EL (cell line): ENCODE measurements around the gene COL1A1.

Experiments
- DNase-seq: peaks from one replicate; pipeline ENCODE4 v3.0.0-alpha.2; 2016

COL1A1 gene

DNA sequence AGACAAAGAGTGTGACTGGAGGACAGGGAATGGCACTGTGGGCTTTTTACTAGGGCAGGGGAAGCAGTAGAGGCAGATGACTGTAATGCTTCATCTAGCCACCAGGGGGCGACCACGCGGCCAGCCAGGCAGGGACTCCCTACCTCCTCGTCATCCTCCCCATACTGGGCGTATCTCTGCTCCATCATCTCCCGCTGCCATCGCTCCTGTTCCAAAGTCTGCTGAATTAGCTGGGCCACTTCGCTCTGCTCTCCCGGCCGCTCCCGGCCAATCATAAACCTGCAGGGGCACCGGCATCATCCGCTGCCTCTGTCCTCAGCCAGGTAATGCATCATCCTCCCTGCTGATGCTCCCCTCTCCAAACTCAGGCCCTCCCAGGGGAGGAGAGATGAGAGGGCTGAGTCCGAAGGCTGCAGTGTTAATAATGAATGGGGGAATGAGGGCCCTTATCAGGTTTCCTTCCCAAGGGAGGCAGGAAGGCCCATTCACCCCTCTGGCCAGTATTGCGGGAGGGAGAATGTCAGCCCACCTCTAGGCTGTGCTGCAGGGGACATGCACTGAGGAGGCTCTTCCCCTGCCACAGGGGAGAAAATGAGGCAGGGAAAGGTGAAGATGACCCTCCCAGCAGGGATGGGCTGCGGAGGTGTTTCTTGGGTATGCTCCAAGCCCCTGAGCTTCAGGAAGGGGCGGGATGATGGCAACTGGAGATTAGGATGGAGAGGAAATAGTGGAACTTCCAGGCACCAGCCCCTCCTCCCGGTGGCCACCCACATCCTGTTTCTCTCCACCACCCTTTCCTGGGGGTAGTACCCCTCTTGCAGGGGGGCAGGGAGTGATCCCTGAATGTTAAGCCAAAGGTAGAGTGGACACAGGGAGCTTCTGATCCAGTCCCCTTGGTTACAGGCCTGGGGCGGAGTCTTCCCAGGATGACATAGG lies 61.2 kb downstream of the COL1A1 start:
- peak; percentile 69 for DNase-seq

DNA sequence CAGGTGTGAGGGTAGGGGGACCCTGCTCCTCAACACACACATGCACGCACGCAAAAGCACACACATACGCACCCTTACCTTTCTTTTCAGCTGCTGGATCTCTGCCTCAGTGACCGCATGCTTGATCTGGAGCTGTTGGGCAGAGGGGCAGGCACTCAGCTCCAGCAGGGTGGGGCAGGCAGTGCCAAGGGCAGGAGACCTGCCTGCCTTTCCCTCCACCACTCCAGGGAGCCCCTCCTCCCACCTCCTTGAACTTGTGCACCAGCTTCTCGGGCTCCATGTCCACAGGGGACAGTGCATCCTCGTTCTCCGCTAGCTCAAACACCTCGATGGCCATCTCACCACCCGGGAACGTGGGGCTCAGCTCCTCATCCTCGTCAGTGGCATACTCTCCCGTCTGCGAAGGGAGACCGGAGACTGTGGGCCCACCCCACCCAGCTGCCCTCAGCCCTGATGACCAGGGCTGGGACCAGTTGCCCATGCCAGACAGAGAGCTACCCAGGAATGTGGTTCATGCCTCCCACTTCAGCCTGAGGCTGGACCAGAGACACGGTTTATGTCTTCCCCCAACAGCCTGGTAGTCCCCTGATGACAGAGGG lies 62.1 kb downstream of the COL1A1 start:
- DNase-seq: no peak

DNA sequence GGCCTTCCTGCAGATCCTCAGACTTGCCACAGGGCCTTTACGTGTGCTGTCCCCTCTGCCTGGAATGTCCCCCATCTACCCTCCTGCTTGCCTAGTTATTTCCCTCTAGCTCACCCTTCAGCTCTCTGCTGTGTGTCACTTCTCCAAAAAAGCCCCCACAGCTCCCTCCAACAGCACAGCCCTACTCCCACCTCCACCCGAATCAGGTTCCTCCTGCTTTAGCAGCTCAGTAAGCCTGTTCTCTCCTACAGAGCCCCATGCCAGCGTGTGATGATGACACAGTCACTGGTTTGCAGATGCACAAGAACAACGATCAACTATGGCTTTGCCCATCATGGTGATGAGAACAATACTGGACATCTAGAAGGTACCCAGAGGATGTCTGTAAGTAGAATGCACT lies 64.4 kb downstream of the COL1A1 start:
- DNase-seq: no peak

DNA sequence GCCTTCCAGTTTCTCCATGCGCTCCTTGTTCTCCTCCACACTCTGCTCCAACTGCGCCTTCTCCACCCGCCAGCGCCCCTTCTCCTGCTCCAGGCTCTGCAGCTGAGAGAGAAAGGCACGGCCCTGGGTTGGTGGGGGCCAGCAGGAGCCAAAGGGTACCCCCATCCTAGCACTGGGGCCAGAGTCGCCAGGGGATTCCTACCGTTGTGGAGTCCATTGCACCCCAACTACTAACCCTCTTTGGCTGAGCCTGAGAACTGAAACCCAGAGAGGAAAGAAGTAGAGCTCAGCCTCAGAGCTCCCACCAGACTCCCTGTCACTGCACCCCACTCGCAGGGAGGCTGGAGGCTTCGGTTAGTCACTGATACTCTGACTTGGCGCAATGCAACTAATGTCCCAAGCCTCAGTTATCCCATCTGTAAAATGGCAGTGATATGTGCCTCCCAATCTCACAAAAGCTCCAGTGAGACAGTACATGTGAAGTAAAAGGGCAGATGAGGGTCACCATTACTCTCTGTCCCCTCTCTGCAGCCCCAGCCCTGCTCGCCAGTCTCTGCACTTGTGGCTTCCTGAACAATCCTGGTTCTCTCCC lies 65.2 kb downstream of the COL1A1 start:
- DNase-seq: no peak

DNA sequence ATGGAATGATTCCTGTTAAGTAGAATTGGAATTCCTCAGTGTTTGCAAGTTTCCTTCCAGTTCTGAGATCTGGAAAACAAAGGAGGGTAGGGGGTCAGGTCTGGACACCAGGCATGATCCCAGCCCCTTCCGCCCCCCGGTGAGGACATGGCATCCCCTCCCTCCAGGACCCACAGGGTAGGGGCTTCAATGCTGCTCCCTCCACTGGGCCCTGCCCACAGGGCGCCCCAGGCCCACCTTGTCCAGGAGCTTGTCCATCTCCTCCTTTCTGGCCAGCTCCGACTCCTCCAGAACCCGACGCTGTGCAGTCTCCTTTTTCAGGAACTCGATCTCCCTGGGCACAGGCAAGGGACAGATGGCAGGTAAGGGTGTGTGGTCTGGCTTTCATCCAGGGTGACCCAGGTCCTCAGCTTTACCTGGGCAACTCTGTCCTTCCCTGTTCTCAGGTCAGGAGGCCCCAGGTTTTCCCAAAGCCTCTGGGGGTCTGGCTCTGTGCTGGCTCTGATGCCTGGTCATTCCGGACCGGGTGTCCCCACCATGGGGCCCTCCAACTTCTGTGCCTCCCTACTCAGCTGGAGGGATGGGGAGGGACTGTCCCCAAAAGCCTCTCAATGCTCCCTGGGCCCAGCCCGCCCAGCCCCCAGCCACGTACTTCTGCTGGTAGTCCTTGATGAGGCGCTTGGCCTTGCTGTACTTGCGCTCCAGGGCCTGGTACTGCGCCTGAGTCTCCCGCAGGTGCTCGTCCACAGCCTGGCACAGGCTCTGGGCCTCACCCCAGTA lies 65.9 kb downstream of the COL1A1 start:
- DNase-seq: no peak

DNA sequence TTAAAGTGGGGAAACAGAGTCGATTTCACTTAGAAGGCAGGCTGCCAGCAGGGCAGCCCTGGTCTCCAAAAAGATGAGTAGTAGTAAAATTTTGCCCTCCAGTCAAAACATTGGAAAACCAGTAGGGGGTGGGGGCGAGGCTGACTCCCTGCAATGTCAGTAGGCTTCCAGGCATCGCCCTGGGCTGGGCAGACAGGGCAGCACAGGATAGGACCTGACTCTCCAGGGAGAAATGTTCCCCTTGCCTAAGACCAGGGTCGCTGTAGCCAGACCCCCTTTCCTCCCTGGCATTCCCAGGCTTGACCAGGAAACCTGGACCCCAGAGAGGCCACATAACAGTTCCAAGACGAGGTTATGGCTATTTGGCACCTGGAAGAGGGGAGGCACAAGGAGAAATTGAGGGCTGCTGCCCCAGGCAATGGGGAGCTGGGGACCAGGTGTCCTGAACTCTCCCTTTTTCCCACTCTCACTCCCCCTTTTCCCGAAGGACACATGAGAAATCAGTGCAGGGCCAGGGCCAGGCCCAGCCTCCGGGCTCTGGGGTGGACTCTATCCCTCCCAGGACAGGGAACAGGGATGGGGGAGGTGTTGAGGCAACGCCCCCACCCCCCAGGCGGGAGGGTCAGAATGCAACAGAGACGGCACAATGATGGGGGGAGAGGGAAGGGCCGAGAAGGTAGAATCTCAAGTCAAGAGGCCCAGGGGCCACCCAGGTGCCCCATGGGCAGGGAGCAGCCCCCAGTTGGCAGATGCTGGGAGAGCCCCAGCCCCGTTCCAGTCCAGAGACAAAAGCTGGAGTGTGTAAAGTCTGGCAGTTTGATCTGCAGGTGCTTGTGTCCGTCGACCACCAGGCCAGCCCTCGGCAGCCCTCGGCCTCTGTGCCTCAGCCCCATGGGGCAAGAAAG lies 67.0 kb downstream of the COL1A1 start:
- DNase-seq: peak; percentile 60

DNA sequence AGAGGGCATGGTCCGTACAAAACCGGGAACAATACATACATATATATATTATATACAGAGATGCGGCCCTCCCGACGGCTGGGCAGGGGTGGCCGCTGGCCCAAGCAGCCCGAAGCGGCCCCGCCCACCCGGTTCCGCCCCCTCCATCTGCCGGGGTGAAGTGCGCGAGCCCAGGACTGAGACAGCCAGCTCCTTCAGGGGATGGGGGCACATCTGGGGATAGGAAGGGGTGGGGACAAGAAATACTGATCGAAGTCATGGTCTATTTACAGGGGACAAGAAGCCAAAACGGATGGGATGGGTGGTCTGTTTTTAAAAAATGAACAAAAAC lies 67.7 kb downstream of the COL1A1 start:
- DNase-seq: no peak
